ENCODE results near the gene VRK3.
"Not testable (repeated sequence)": the region's sequence is repeated elsewhere in the genome, so short reads cannot be mapped to it uniquely, and the experiment has no call there.

The VRK3 gene

DNA sequence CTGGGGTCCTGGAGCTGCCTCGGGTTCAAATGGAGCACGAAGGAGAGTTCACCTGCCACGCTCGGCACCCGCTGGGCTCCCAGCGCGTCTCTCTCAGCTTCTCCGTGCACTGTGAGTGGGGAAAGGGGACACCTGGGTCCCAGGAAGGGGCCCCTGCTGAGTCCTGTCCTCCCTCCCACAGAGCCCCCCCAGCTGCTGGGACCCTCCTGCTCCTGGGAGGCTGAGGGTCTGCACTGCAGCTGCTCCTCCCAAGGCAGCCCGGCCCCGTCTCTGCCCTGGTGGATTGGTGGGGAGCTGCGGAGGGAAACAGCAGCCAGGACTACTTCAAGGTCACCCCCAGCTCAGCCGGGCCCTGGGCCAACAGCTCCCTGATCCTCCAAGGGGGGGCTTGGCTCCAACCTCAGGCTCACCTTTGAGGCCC lies 53.2 kb downstream of the VRK3 start:
- no peak for DNase-seq (ENCODE audit: extremely low read depth, insufficient read length)
- peaks cover 3% of the 10 kb centered on the region; the same call in 1 of the 2 replicates for H3K36me3 ChIP-seq (ENCODE audit: control insufficient read depth, insufficient read depth, low read length)
- H3K27me3 ChIP-seq (replicated peaks; ENCODE audit: control insufficient read depth, insufficient read depth, low read length): no peaks in the 10 kb centered on the region
- no peak overlapping the region for H3K4me3 ChIP-seq (replicated peaks; ENCODE audit: low read depth, low read length)
- TF ChIP-seq, protein P1, sequence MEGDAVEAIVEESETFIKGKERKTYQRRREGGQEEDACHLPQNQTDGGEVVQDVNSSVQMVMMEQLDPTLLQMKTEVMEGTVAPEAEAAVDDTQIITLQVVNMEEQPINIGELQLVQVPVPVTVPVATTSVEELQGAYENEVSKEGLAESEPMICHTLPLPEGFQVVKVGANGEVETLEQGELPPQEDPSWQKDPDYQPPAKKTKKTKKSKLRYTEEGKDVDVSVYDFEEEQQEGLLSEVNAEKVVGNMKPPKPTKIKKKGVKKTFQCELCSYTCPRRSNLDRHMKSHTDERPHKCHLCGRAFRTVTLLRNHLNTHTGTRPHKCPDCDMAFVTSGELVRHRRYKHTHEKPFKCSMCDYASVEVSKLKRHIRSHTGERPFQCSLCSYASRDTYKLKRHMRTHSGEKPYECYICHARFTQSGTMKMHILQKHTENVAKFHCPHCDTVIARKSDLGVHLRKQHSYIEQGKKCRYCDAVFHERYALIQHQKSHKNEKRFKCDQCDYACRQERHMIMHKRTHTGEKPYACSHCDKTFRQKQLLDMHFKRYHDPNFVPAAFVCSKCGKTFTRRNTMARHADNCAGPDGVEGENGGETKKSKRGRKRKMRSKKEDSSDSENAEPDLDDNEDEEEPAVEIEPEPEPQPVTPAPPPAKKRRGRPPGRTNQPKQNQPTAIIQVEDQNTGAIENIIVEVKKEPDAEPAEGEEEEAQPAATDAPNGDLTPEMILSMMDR (IDR thresholded peaks at IDR 0.05; ENCODE audit: insufficient read depth, low read length, poor library complexity, severe bottlenecking): no peak

GRCh38 chr19:49969355-49969754 lies 55.8 kb downstream of the VRK3 start:
- H3K27me3 ChIP-seq (replicated peaks; ENCODE audit: control insufficient read depth, insufficient read depth, low read length); DNase-seq (ENCODE audit: extremely low read depth, insufficient read length); H3K4me3 ChIP-seq (replicated peaks; ENCODE audit: low read depth, low read length); H3K36me3 ChIP-seq (ENCODE audit: control insufficient read depth, insufficient read depth, low read length): not testable (repeated sequence)

- Histone ChIP-seq H3K4me3 (replicated peaks; ENCODE audit: low read depth, low read length) (no peak overlapping the region), H3K36me3 (ENCODE audit: control insufficient read depth, insufficient read depth, low read length) (no peaks in the 10 kb centered on the region), H3K27me3 (replicated peaks; ENCODE audit: control insufficient read depth, insufficient read depth, low read length) (no peaks in the 10 kb centered on the region)
- no peak for DNase-seq (ENCODE audit: extremely low read depth, insufficient read length)
- TF ChIP-seq, protein P1 (IDR thresholded peaks at IDR 0.05; ENCODE audit: insufficient read depth, low read length, poor library complexity, severe bottlenecking): no peak
Measured at GRCh38 chr19:49968279-49968922, 56.8 kb downstream of the VRK3 start.

DNA sequence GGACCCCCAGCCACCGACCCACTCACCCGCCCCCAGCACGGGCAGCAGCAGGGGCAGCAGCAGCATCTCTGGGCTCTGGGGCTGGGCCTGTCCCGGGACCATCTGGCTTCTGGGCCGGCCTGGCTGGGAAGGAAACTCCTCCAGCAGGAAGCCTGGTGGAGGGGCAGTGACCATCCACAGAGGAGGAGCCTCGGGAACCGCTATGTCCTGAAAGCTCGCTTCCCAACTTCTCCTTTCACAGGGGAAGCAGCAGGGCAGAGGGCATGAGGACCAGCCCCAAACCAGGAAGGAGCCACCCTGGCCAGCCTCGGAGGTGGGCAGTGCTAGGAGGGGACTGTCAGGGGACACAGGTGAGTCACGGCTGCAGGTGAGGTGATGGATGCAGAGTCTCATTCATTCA lies 64.2 kb downstream of the VRK3 start, which contains the start of gene SIGLEC11:
Gene SIGLEC11, minus strand, starts transcription at position 193 of the 400 bp plus-strand sequence. Its CDS starts 91 bp downstream, at position 102.
- DNase-seq (ENCODE audit: extremely low read depth, insufficient read length); H3K27me3 ChIP-seq (replicated peaks; ENCODE audit: control insufficient read depth, insufficient read depth, low read length); H3K36me3 ChIP-seq (ENCODE audit: control insufficient read depth, insufficient read depth, low read length); H3K4me3 ChIP-seq (replicated peaks; ENCODE audit: low read depth, low read length): not testable (repeated sequence)

DNA sequence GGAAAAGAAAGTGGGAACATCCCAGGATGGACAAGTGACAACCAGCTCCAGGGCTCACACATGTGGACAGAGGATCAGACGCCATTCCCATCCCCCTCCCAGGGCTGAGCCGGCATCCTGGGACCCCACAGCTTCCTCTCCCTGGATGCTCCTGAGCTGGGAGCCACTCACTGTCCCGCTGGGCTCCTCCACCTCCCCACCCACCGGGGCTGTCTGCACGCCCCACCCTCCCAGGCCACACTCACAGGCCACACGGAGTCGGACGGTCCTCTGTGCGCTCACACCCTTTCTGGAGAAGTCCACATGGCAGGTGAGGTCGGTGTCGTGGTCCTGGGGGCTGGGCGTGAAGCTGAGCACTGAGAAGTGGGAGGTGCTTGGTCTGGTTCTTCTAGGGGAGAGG lies 65.3 kb downstream of the VRK3 start:
- not testable (repeated sequence) for H3K27me3 ChIP-seq (replicated peaks; ENCODE audit: control insufficient read depth, insufficient read depth, low read length); DNase-seq (ENCODE audit: extremely low read depth, insufficient read length); H3K36me3 ChIP-seq (ENCODE audit: control insufficient read depth, insufficient read depth, low read length); H3K4me3 ChIP-seq (replicated peaks; ENCODE audit: low read depth, low read length)

- not testable (repeated sequence) for DNase-seq (ENCODE audit: extremely low read depth, insufficient read length); H3K4me3 ChIP-seq (replicated peaks; ENCODE audit: low read depth, low read length); H3K36me3 ChIP-seq (ENCODE audit: control insufficient read depth, insufficient read depth, low read length); H3K27me3 ChIP-seq (replicated peaks; ENCODE audit: control insufficient read depth, insufficient read depth, low read length)
Measured at GRCh38 chr19:49958596-49958995, 66.6 kb downstream of the VRK3 start.

DNA sequence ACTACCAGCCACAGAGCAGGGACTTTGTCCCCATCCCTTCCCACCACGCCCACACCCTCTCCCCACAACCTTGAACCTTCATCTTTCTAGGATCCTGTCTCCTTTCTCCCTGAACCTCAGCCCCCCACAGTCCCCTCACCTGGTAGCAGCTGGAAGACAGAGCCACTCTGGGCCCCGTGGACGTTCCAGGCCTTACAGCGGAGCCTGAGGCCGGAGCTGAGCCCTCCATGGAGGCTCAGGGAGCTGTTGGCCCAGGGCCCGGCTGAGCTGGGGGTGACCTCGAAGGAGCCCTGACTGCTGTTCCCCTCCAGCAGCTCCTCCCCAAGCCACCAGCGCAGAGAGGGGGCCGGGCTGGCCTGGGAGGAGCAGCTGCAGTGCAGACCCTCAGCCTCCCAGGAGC lies 67.0 kb downstream of the VRK3 start:
- not testable (repeated sequence) for H3K27me3 ChIP-seq (replicated peaks; ENCODE audit: control insufficient read depth, insufficient read depth, low read length); DNase-seq (ENCODE audit: extremely low read depth, insufficient read length); H3K36me3 ChIP-seq (ENCODE audit: control insufficient read depth, insufficient read depth, low read length); H3K4me3 ChIP-seq (replicated peaks; ENCODE audit: low read depth, low read length)

GRCh38 chr19:49957262-49957915 lies 67.8 kb downstream of the VRK3 start:
- H3K27me3 ChIP-seq (replicated peaks; ENCODE audit: control insufficient read depth, insufficient read depth, low read length): no peaks in the 10 kb centered on the region; the same call in 1 of the 2 replicates

More at GRCh38 chr19:49957262-49957915, 67.8 kb downstream of the VRK3 start:
- Histone ChIP-seq H3K36me3 (ENCODE audit: control insufficient read depth, insufficient read depth, low read length) (no peaks in the 10 kb centered on the region), H3K4me3 (replicated peaks; ENCODE audit: low read depth, low read length) (no peak overlapping the region)
- TF ChIP-seq, protein P1 (IDR thresholded peaks at IDR 0.05; ENCODE audit: insufficient read depth, low read length, poor library complexity, severe bottlenecking): no peak
- no peak for DNase-seq (ENCODE audit: extremely low read depth, insufficient read length)

Data from GM06990 (cell line).